GM18511 (cell line): ENCODE data around the gene LRRK2.

Experiments
- ATAC-seq: cut with Tn5 transposase; IDR thresholded peaks from one replicate; pipeline ENCODE4 v1.9.1; 2021; ENCODE audit warnings: mild to moderate bottlenecking, moderate library complexity; ENCODE audit not compliant: unreplicated experiment

LRRK2 gene

GRCh38 chr12:40390980-40391379 lies 166.2 kb downstream of the LRRK2 start:
- ATAC-seq = no peak

- no peak for ATAC-seq
Measured at GRCh38 chr12:40393026-40393425, 168.2 kb downstream of the LRRK2 start.

- ATAC-seq = no peak
Measured at GRCh38 chr12:40399656-40400055, 174.9 kb downstream of the LRRK2 start.

- ATAC-seq = no peak
Measured at GRCh38 chr12:40405419-40405818, 180.6 kb downstream of the LRRK2 start.
